Tibial nerve (tissue), 4 donors: ENCODE results near the gene DACT3. TPM values are rescaled to one million over a fixed set of nuclear protein-coding genes. Genes with fewer than 3 reads are reported as not detected.

Experiments
- DNase-seq, 2 donors: peaks; one replicate each; pipeline ENCODE4 v3.0.0-alpha.2; 2019; ENCODE audit warnings: low spot score in 2 of 2
- H3K27ac ChIP-seq, 4 donors: fragments of 200-600 bp; sonication (generic) in 3 of 4; one replicate each; pipeline ENCODE4 v1.5.1; 2017 to 2019; ENCODE audit warnings: mild to moderate bottlenecking in 1 of 4
- H3K27me3 ChIP-seq, 2 donors: fragments of 200-600 bp; sonication (generic) in 1 of 2; one replicate each; pipeline versions ENCODE4 v1.5.1 to v1.6.0; 2017 to 2019
- H3K36me3 ChIP-seq, 3 donors: fragments of 200-600 bp; sonication (generic); one replicate each; pipeline ENCODE4 v1.5.1; 2018 to 2019
- H3K4me1 ChIP-seq, 4 donors: fragments of 200-600 bp; sonication (generic) in 3 of 4; one replicate each; pipeline ENCODE4 v1.5.1; 2017 to 2019
- H3K4me3 ChIP-seq, 4 donors: fragments of 200-600 bp; sonication (generic) in 3 of 4; one replicate each; pipeline ENCODE4 v1.5.1; 2017 to 2019; ENCODE audit warnings: mild to moderate bottlenecking in 1 of 4, moderate library complexity in 1 of 4
- H3K9me3 ChIP-seq, 4 donors: fragments of 200-600 bp; sonication (generic) in 3 of 4; one replicate each; pipeline ENCODE4 v1.5.1; 2017 to 2019
- CTCF ChIP-seq, 5 experiments: fragments of 200-600 bp in 3 of 5; fragments of 450-650 bp in 2 of 5; sonication (generic) in 3 of 5; IDR thresholded peaks; one replicate each; pipeline ENCODE4 v1.5.1; 2016 to 2019; ENCODE audit warnings: antibody characterized with exemption in 5 of 5, mild to moderate bottlenecking in 3 of 5, moderate library complexity in 2 of 5
- EP300 ChIP-seq, 2 donors: sonication (generic); formaldehyde crosslinking; IDR thresholded peaks; one replicate each; pipeline ENCODE4 v1.6.1; 2017; ENCODE audit warnings: antibody characterized with exemption in 2 of 2, mild to moderate bottlenecking in 1 of 2
- POLR2A ChIP-seq, 2 donors: fragments of 450-650 bp; IDR thresholded peaks; one replicate each; pipeline ENCODE4 v1.6.1; 2017; ENCODE audit warnings: antibody characterized with exemption in 2 of 2, mild to moderate bottlenecking in 2 of 2, moderate library complexity in 2 of 2
- WGBS, 2 donors: methylation state at CpG; one replicate each; pipeline ENCODE4 v1.1.5; 2018; 5-methylcytosine and 5-hydroxymethylcytosine counted together
- total RNA-seq, 4 donors: library from RNA; depleted of rRNA; stranded (reverse); fragments of >200 nt; gene quantifications; one replicate each; pipeline ENCODE4 v1.1.0, GENCODE V29; 2016

The DACT3 gene
- total RNA-seq, 4 donors from 2014 or later: 7.1 to 11.7 (median 8.2) TPM

- WGBS, 2 donors: 10% methylated on average over 38 to 47 of the region's 49 CpGs
- TF ChIP-seq POLR2A (IDR thresholded peaks at IDR 0.05) (no peak), EP300 (IDR thresholded peaks at IDR 0.05) (no peak), CTCF (IDR thresholded peaks at IDR 0.05) (no peak)
- H3K36me3 ChIP-seq: no peaks in the 10 kb centered on the region
- H3K27ac ChIP-seq: peak overlapping the region; percentile 26 to 85 (median 67)
- no peaks in the 10 kb centered on the region for H3K9me3 ChIP-seq
- H3K4me3 ChIP-seq: peak overlapping the region; percentile 27 to 49 (median 34)
- no peak for DNase-seq
- H3K27me3 ChIP-seq: peaks cover 0 to 7% of the 10 kb centered on the region in 2 donors
- peaks cover 0 to 41% (median 16%) of the 10 kb centered on the region in 4 donors for H3K4me1 ChIP-seq
These were observed 21.4 kb downstream of the DACT3 start for GRCh38 chr19:46639358-46640182.

DNA sequence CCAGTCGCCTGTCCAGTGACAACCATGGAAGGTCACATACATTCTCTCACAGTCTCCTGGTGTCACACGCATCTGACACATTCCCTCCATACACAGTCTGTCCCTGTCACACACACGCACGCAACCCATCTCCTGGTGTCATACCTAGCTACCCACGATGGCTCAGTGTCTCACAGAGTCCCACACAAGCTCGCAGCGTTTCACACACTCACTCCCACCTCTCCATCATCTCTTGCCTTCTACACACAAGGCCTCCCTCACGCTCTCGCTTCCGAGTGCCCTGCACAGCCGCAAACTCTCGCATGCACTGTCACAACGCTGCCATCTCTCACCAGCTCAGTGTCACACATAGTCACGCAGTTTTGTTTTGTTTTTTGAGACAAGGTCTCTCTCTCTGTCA lies 23.8 kb downstream of the DACT3 start:
- Histone ChIP-seq H3K36me3 (no peaks in the 10 kb centered on the region), H3K4me3 (no peak overlapping the region), H3K27ac (no peak overlapping the region), H3K9me3 (no peaks in the 10 kb centered on the region), H3K4me1 (peaks cover 0 to 53% (median 29%) of the 10 kb centered on the region in 4 donors), H3K27me3 (peaks cover 0 to 9% of the 10 kb centered on the region in 2 donors)
- TF ChIP-seq EP300 (IDR thresholded peaks at IDR 0.05): no peak
- no peak for TF ChIP-seq CTCF (IDR thresholded peaks at IDR 0.05)
- TF ChIP-seq POLR2A (IDR thresholded peaks at IDR 0.05): no peak
- WGBS, 2 donors: 83% methylated on average over 14 of the region's 14 CpGs
- no peak for DNase-seq

DNA sequence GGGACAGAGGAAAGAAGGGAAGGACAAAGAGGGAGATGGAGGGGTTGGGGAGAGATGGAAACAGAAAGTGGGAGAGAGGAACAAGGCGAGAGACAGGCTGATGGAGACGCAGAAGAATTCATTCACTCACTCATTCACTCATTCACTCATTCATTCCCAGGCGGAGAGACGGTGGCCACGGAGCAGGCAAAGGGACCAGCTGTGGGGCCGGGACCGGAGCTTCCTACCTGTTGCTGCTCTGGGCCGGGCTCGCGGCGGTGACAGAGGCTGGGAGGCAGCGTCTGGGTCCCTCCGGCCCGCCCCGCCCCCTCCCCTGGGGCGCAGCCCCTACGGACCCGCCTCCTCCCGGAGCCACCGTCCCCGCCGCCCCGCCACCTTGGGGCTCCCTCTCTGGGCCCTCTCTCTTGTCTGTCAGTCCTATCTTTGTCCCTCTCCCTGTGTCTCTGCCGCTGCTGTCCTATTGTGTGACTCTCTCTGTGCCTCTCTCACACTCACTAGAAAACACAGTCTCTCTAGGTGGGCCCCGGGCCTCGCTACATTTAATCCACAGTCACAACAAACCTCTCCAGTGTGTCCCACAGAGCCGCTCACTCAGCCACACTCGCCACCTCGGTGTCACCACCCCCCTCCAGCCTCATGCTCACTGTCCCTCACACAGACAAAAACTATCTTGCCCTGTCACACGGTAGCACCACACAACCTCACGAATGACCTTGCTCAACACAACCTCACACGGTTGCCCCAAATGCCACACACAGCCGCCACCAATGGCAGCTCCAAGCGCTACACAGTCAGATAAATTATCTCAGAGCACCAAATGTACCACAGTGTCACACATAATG lies 24.8 kb downstream of the DACT3 start, which contains the start of gene GNG8:
Gene GNG8 (minus strand): TSS at position 283 of the 842 bp plus-strand sequence. CDS start 1,520 bp downstream, outside the sequence.
- Histone ChIP-seq H3K27me3 (peaks cover 0 to 9% of the 10 kb centered on the region in 2 donors), H3K27ac (peak within 1 kb of the TSS in 2 of 4 donors; percentile 24 to 50), H3K9me3 (no peaks in the 10 kb centered on the region), H3K36me3 (no peaks in the 10 kb centered on the region), H3K4me1 (peaks cover 0 to 59% (median 29%) of the 10 kb centered on the region in 4 donors), H3K4me3 (no peak within 1 kb of the TSS)
- 36 to 40% methylated on average over 27 to 33 of the region's 34 CpGs for WGBS, 2 donors
- DNase-seq: no peak
- TF ChIP-seq POLR2A (IDR thresholded peaks at IDR 0.05): no peak

GRCh38 chr19:46634656-46635218 lies 26.2 kb downstream of the DACT3 start:
- H3K4me3 ChIP-seq: peak overlapping the region in 2 of 4 donors; percentile 30 to 51
- 5 to 9% methylated on average over 22 to 23 of the region's 23 CpGs for WGBS, 2 donors
- no peaks in the 10 kb centered on the region for H3K36me3 ChIP-seq
- peaks cover 0 to 9% of the 10 kb centered on the region in 2 donors for H3K27me3 ChIP-seq
- no peaks in the 10 kb centered on the region for H3K9me3 ChIP-seq
- TF ChIP-seq POLR2A (IDR thresholded peaks at IDR 0.05) (no peak), EP300 (IDR thresholded peaks at IDR 0.05) (no peak), CTCF (IDR thresholded peaks at IDR 0.05) (no peak)
- no peak for DNase-seq
- H3K4me1 ChIP-seq: peaks cover 0 to 62% (median 29%) of the 10 kb centered on the region in 4 donors
- peak overlapping the region in 1 of 4 donors; percentile 50 for H3K27ac ChIP-seq

GRCh38 chr19:46634045-46634655 lies 26.8 kb downstream of the DACT3 start:
- WGBS, 2 donors: 4 to 10% methylated on average over 33 to 38 of the region's 38 CpGs
- peak; percentile 69 to 75 for DNase-seq
- Histone ChIP-seq H3K4me3 (peak overlapping the region in 2 of 4 donors; percentile 35 to 51), H3K9me3 (no peaks in the 10 kb centered on the region), H3K36me3 (no peaks in the 10 kb centered on the region), H3K4me1 (peaks cover 0 to 57% (median 24%) of the 10 kb centered on the region in 4 donors), H3K27me3 (peaks cover 0 to 9% of the 10 kb centered on the region in 2 donors), H3K27ac (peak overlapping the region in 1 of 4 donors; percentile 45)
- TF ChIP-seq POLR2A (IDR thresholded peaks at IDR 0.05): no peak
- TF ChIP-seq CTCF (IDR thresholded peaks at IDR 0.05): no peak
- TF ChIP-seq EP300 (IDR thresholded peaks at IDR 0.05): no peak
